ENCODE results near the gene COL27A1. TPM values are rescaled to one million over a fixed set of nuclear protein-coding genes. Genes with fewer than 3 reads are reported as not detected.

Gene COL27A1
- total RNA-seq, 1 donor from 2014 or later, result 8.5 TPM

DNA sequence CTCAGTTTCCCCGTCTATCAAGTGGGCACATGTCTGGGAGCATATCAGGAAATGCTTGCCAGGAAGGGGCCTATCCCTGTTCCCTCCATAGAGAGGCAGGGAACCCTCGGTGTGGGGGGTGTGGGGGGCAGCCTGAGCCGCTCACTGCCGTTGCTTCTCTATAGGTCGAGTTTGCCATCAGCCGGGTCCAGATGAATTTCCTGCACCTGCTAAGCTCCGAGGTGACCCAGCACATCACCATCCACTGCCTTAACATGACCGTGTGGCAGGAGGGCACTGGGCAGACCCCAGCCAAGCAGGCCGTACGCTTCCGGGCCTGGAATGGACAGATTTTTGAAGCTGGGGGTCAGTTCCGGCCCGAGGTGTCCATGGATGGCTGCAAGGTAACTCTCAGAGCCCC lies 153.8 kb downstream of the COL27A1 start:
- no peaks in the 10 kb centered on the region for H3K27me3 Mint-ChIP-seq
- DNase-seq, result no peak
- intact Hi-C loops (cut with micrococcal nuclease), result no loop called here
- no peak overlapping the region for H3K27ac Mint-ChIP-seq
- no peaks in the 10 kb centered on the region for H3K4me1 Mint-ChIP-seq
- no peaks in the 10 kb centered on the region for H3K9me3 Mint-ChIP-seq
- no peak overlapping the region for H3K4me3 Mint-ChIP-seq
- no peaks in the 10 kb centered on the region for H3K36me3 Mint-ChIP-seq (ENCODE audit: low read depth)

DNA sequence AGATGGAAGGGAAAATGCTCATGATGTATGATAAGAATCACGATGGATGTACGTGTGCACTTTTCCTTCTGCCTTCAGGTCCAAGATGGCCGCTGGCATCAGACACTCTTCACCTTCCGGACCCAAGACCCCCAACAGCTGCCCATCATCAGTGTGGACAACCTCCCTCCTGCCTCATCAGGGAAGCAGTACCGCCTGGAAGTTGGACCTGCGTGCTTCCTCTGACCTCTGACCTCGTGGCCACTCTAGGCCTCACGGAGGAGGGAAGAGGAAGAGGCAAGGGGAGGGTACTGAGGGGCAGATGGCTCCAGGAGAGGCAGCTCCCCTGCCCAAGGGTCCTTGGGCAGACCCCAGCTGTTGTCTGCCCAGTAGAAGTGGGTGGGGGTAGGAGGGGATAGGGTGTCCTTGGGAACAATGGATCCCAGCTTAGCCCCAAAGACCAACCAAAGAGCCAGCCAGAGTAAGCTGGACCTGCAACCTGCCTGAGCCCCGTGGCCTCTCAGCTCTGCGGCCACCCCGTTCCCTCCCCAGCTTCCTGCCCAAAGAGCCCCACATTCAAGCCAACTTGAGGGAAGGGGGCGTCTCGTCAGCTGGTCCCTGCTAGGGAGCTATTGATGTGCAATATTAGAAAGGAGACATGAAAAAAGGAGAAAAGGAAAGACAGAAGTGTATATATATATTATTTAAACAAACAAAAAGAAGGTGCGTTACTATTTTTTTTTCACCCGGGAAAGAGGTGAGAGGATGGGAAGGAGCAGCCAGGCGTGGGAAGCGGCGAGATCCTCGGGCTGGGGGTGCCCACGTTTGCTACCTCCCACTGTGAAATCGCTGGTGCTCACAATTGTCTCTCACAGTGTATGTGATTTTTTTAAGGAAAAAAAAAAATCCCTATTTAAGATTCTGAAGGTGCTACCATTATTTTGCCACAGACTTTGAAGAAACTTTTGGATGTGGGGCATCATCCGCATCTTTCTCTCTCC lies 155.4 kb downstream of the COL27A1 start:
- H3K36me3 Mint-ChIP-seq (ENCODE audit: low read depth), result no peaks in the 10 kb centered on the region
- H3K4me1 Mint-ChIP-seq, result no peaks in the 10 kb centered on the region
- H3K27me3 Mint-ChIP-seq, result no peaks in the 10 kb centered on the region
- H3K27ac Mint-ChIP-seq, result no peak overlapping the region
- no peaks in the 10 kb centered on the region for H3K9me3 Mint-ChIP-seq
- no peak for DNase-seq
- H3K4me3 Mint-ChIP-seq, result no peak overlapping the region
- intact Hi-C loops (cut with micrococcal nuclease), result no loop called here

DNA sequence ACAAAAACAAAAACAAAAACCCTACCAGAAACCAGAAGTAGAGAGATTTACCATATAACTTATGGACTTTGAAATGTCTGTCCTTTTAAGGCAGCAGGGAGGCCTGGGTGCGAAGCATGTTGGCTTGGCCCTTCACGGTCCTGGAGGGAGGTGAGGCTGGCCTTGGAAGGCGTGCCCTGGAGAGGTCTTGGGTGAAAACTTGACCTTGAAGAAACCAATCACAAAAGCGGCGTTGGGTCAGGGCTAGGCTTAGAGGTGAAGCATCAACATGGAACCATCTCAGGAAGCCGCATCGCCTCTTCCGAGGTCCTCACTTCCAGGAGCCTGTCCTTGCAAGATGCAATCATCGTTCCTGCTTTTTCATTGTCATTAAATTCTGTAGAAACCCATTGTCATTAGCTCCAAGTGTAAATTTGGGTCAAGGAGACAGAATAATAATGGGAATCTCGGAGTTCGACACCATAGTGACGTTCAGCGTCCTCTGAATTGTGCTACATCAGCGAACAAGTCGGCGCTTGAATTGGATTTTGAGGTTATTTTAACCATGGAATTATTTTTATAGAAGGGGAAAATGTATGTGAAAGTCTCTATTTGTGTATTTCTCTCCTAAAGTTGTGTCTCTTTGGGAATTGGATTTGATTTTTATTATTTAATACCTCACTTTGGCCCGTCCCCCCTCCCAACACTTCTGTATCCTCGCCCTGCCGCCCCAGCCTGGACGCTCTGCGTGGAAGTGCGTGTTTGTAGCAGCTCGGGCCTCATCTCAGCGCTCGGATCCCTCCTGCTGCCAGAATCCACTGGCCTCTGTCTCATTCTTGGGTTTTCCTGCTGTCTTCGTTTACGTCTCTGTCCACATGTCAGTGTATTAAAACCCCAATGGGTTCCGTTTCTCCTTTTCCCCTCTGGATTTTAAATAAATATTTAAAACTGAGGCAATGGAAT lies 156.5 kb downstream of the COL27A1 start:
- Mint-ChIP-seq H3K36me3 (ENCODE audit: low read depth) (no peaks in the 10 kb centered on the region), H3K4me3 (no peak overlapping the region), H3K9me3 (no peaks in the 10 kb centered on the region), H3K27me3 (no peaks in the 10 kb centered on the region), H3K27ac (no peak overlapping the region), H3K4me1 (no peaks in the 10 kb centered on the region)
- no peak for DNase-seq
- intact Hi-C loops (cut with micrococcal nuclease), result no loop called here

DNA sequence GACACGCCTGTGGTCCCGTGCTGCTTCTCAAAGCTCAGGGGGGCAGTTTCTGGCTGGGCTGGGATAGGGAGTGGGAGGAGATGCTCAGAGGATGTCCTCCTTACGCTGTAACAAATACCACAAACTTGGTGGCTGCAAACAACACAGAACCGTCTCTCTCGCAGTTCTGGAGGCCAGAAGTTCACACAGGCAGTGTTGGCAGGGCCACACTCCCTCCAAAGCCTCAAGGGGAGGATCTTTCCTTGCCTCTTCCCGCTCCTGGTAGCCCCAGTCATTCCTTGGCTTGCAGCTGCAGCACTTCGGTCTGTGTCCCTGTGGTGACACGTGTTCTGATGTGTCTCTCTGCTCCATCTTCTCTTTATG lies 157.2 kb downstream of the COL27A1 start:
- Mint-ChIP-seq H3K4me1 (no peaks in the 10 kb centered on the region), H3K36me3 (ENCODE audit: low read depth) (no peaks in the 10 kb centered on the region), H3K27ac (no peak overlapping the region), H3K27me3 (no peaks in the 10 kb centered on the region), H3K4me3 (no peak overlapping the region), H3K9me3 (no peaks in the 10 kb centered on the region)
- intact Hi-C loops (cut with micrococcal nuclease), result no loop called here
- no peak for DNase-seq

DNA sequence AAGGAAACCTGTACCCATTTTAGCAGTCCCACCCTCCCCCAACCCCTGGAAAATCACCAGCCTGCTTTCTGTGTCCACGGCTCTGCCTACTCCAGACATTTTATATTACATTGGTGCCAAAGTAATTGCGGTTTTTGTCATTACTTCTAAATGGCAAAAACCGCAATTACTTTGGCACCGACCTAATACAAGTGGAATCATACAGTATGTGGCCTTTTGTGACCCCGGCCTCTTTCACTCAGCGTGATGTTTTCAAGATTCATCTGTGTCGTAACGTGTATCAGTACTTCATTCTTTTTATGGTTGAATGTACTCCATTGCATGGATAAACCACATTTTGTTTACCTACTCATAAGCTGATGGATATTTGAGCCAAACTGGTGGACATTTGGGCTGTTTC lies 157.8 kb downstream of the COL27A1 start:
- Mint-ChIP-seq H3K4me1 (peaks cover 2% of the 10 kb centered on the region), H3K4me3 (no peak overlapping the region), H3K9me3 (no peaks in the 10 kb centered on the region), H3K36me3 (ENCODE audit: low read depth) (no peaks in the 10 kb centered on the region), H3K27ac (no peak overlapping the region), H3K27me3 (no peaks in the 10 kb centered on the region)
- intact Hi-C loops (cut with micrococcal nuclease), result no loop called here
- no peak for DNase-seq

DNA sequence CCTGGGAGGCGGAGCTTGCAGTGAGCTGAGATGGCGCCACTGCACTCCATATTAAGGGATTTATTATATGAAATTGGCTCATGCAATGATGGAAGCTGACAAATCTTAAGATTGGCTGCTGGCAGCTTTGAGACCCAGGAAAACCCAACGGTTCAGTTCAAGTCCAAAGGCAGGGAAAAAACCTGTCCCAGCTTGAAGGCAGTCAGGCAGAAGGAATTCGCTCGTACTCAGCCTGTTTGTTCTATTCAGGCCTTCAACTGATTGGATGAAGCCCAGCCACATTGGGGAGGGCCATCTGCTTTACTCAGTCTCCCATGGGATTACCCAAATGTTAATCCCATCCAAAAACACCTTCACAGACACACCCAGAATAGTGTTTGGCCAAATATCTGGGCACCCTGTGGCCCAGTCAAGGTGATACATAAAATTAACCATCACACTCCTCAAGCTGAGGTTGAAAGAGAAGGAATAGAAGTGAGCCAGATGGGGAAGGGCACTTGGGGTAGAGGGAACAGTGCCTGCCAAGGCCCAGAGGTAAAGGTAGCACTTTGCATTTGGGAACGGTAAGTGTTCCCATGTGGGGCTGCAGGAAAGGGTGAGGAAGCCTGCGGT lies 159.0 kb downstream of the COL27A1 start:
- H3K36me3 Mint-ChIP-seq (ENCODE audit: low read depth), result no peaks in the 10 kb centered on the region
- no peaks in the 10 kb centered on the region for H3K27me3 Mint-ChIP-seq
- H3K4me3 Mint-ChIP-seq, result no peak overlapping the region
- peaks cover 4% of the 10 kb centered on the region for H3K4me1 Mint-ChIP-seq
- no peak for DNase-seq
- intact Hi-C loops (cut with micrococcal nuclease), result no loop called here
- no peak overlapping the region for H3K27ac Mint-ChIP-seq
- no peaks in the 10 kb centered on the region for H3K9me3 Mint-ChIP-seq

DNA sequence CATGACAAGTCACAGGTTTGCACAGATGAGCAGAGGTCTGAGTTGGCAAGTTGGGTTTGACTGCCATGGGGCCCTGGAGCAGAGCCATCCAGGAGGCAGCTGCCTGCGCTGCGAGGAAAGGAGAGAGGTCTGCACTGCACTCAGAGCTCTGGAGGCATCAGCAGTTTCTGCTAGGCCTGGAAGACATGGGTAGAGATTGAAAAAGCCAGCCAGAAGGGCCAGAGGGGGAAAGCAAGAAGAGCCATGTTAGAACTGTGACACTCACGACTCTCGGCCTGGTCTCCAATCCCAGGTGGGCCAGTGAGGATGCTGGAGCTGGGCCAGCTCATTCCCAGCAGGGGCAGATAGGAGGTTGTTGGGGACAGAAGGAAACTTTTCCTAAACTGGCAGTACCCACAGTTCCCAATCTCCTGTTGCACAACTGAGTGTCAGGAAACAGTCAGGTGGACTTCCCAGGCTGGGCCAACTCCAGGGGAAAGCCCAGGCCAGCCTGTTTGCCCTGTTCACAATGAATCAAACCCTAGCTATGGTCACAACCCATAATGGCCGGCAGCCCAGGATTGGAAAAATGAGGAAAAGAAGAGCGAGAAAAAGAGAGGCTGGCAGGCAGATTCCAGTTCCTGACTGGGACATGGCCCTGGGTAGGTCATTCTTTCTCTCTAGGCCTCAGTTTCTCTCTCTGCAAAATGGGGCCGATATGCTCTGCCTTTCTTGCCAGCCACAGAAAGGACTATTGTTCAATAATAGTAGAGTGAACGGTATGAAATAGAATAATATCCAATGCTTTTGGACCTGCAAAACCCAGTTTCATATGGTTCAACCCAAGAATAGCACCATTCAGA lies 159.8 kb downstream of the COL27A1 start:
- intact Hi-C loops (cut with micrococcal nuclease), result no loop called here
- Mint-ChIP-seq H3K27me3 (no peaks in the 10 kb centered on the region), H3K4me1 (peaks cover 4% of the 10 kb centered on the region), H3K4me3 (no peak overlapping the region), H3K36me3 (ENCODE audit: low read depth) (no peaks in the 10 kb centered on the region), H3K9me3 (no peaks in the 10 kb centered on the region), H3K27ac (no peak overlapping the region)
- no peak for DNase-seq

DNA sequence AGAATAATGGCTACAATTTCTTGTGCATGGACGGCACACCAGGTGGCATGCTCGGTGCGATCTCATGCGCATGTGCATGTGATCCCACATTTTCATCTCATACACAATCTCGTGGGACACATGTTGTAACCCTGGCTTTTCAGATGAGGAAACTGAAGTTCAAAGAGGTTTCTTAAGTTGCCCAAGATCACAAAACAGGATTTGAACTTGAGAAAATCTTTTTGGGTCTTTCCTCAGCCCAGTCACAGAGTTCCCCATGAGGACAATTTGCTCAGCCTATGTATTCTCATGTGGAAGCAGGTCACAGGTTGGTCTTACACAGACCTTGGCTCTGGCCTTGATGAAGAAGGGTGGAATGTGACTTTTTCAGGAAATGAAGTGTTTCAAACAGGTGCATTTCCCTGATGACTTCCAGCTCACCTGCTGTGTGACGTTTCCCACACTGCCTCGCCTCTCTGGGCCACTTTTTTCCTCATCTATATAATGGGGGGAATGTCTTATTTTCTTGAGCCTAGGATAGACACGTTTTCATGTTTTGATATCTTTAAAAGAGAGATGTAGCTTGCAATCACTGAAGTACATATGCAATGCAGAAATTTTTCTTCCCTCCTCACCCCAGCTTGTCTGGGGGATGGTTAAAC lies 160.5 kb downstream of the COL27A1 start:
- Mint-ChIP-seq H3K27me3 (no peaks in the 10 kb centered on the region), H3K9me3 (no peaks in the 10 kb centered on the region), H3K27ac (no peak overlapping the region), H3K4me1 (peaks cover 4% of the 10 kb centered on the region), H3K4me3 (no peak overlapping the region), H3K36me3 (ENCODE audit: low read depth) (no peaks in the 10 kb centered on the region)
- intact Hi-C loops (cut with micrococcal nuclease), result no loop called here
- no peak for DNase-seq

DNA sequence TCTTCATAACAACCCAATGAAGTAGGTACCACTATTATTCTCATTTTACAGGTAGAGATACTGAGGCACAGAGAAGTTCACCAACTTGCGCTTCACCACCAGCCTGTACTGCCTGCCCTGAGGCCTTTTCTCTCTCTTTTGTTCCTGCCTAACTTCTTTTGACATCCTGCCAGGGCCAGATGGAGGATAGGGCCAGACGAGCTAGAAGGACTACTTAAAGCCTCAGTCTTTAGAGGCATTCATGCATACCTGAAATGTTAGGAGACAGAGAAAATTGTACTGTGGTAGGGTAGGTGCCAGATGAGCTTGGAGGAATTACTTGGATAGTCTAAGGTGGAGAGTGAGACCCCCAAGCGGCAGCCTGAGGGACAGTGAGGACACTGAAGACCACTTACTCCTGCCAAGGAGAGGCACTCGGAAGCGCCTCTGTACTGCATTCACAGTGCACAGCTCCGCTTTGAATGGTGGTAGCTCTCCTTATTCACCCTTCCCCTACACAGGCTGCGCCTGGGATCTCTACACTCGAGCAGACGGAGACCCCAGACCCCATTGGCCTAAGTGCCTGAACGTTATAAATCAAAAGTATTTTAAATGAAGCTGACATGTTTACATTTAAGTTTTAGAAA lies 161.4 kb downstream of the COL27A1 start:
- no peaks in the 10 kb centered on the region for H3K9me3 Mint-ChIP-seq
- no peaks in the 10 kb centered on the region for H3K27me3 Mint-ChIP-seq
- intact Hi-C loops (cut with micrococcal nuclease), result no loop called here
- H3K36me3 Mint-ChIP-seq (ENCODE audit: low read depth), result no peaks in the 10 kb centered on the region
- no peak overlapping the region for H3K27ac Mint-ChIP-seq
- H3K4me3 Mint-ChIP-seq, result no peak overlapping the region
- DNase-seq, result no peak
- H3K4me1 Mint-ChIP-seq, result peaks cover 4% of the 10 kb centered on the region

DNA sequence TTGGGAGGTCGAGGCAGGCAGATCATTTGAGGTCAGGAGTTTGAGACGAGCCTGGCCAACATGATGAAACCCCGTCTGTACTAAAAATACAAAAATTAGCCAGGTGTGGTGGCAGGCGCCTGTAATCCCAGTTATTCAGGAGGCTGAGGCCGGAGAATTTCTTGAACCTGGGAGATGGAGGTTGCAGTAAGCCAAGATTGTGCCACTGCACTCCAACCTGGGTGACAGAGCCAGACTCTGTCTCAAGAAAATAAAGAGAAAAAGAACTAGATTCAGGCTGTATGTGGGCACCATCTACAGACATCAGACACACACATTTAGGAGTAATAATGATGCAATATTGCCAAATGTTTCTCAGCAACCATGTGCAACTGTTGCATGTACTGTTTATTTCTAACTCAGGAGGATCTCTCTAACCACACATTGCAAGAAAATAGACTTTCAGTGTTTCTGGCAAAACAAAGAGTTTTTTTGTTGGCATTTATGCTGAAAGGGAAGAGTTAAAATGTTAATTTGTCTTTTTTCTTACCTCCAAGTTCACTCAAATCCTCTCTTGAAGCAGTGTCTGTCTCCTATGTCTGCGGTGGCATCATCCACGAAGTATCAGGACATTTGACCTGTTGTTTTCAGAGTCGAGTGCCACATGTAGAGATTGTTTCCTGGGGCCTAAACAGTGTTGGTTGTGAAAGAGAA lies 162.5 kb downstream of the COL27A1 start:
- peaks cover 4% of the 10 kb centered on the region for H3K4me1 Mint-ChIP-seq
- no peak overlapping the region for H3K4me3 Mint-ChIP-seq
- no peak overlapping the region for H3K27ac Mint-ChIP-seq
- H3K36me3 Mint-ChIP-seq (ENCODE audit: low read depth), result no peaks in the 10 kb centered on the region
- no peaks in the 10 kb centered on the region for H3K9me3 Mint-ChIP-seq
- intact Hi-C loops (cut with micrococcal nuclease), result no loop called here
- H3K27me3 Mint-ChIP-seq, result no peaks in the 10 kb centered on the region
- DNase-seq, result no peak

DNA sequence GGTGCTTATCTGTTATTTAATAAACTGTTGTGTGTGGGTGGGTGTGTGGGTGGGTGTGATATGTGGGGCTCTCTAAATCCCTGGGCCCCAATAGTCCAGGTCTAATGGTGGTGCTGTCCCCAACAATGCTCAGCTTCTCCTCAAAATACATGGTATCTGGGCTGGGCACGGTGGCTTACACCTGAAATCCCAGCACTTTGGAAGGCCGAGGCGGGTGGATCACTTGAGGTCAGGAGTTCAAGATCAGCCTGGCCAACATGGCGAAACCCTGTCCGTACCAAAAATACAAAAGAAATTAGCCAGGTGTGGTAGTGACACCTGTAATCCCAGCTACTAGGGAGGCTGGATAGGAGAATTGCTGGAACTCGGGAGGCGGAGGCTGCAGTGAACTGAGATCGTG lies 163.1 kb downstream of the COL27A1 start:
- DNase-seq, result no peak
- no peaks in the 10 kb centered on the region for H3K27me3 Mint-ChIP-seq
- intact Hi-C loops (cut with micrococcal nuclease), result no loop called here
- no peak overlapping the region for H3K4me3 Mint-ChIP-seq
- H3K9me3 Mint-ChIP-seq, result no peaks in the 10 kb centered on the region
- H3K4me1 Mint-ChIP-seq, result peaks cover 4% of the 10 kb centered on the region
- no peak overlapping the region for H3K27ac Mint-ChIP-seq
- no peaks in the 10 kb centered on the region for H3K36me3 Mint-ChIP-seq (ENCODE audit: low read depth)

DNA sequence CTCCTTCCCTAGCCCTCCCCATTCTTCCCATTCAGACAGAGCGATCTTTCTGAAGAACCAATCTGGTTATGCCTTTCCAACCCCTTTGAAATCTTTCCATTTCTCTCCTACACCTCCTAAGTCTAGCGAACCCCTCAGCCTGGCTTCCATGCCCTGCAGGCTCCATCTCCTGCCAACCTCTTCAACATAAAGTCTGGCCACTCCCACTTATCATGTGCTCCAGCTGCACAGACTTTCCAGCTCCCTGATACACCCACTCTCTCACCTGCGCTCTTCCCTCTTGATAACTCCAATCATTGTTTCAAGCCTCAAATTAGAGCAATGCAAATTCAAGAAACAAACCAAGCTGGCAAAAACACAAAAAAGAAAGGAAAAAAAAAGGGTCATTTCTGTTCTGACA lies 163.8 kb downstream of the COL27A1 start:
- H3K9me3 Mint-ChIP-seq, result no peaks in the 10 kb centered on the region
- no peaks in the 10 kb centered on the region for H3K36me3 Mint-ChIP-seq (ENCODE audit: low read depth)
- H3K27ac Mint-ChIP-seq, result no peak overlapping the region
- H3K4me3 Mint-ChIP-seq, result no peak overlapping the region
- no peak for DNase-seq
- H3K4me1 Mint-ChIP-seq, result peaks cover 4% of the 10 kb centered on the region
- no peaks in the 10 kb centered on the region for H3K27me3 Mint-ChIP-seq
- intact Hi-C loops (cut with micrococcal nuclease), result no loop called here
